ENCODE results near the gene CDH12.

CDH12 gene

DNA sequence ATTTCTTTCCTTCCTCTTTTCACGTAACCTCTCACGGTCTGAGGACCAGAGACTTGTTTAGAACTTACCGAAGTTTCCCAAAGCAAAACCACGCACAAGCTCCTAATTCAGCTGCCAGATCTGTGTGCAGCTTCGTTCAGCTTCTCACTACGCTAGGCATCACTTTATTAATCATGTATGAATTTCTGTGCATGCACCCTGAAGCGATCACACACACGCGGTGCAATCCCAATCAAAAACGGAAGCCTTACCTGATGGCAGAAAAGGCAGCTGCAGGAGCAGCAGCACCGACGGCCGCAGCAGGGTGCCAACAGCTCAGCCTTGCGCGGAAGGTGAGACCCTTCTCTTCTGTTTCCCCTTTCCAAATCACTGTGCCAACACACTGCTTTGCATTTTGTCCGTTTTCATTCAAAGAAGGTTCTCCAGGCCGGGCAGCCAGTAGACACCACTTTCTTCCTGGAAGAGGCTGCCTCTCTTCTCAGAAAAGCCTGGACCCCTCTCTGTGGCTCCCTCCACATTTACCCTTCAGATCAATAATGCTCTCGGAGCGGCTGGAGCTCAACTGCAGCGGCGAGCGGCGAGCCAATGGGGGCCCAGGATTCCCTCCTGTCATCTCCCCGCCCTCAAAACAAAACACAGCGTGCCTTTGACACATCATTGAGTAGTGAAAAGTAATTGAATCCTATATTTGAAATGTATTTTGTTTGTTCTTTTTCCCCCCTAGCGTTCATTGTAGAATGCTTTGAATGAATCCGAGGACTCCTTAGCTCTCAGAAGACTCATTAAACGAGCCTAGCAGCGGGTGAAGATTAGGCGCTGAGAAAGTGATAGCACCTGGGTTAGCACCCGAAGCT, at the start of gene CDH12:
TSS of gene CDH12 (minus strand) at position 538 of the 854 bp plus-strand sequence.
- peak; percentile 21 for FAIRE-seq
- no peak for TF ChIP-seq CTCF (IDR thresholded peaks at IDR 0.05; ENCODE audit: insufficient read depth, missing control alignments)
- peak; percentile 18 for DNase-seq (ENCODE audit: insufficient read length, low spot score)

DNA sequence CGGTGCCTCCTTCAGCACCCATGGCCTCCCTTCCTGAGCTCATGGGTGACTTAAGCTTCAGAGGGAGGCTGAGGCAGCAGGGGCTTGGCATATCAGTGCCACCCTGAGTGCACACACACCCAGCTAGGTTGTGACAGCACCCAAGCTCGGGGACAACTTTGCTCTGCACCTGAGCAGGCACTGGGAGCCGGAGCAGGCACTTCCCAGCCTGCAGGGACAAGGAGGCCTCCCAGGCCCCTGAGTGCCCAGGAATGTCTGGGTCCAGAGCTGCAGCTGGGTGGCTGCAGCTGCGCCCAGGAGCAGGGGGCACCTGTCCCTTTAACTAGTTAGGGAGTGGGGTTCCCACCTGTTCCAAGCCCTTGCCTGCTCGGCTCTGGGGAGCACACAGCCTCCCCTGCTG, 48.7 kb upstream of the CDH12 start:
- no peak for FAIRE-seq

DNA sequence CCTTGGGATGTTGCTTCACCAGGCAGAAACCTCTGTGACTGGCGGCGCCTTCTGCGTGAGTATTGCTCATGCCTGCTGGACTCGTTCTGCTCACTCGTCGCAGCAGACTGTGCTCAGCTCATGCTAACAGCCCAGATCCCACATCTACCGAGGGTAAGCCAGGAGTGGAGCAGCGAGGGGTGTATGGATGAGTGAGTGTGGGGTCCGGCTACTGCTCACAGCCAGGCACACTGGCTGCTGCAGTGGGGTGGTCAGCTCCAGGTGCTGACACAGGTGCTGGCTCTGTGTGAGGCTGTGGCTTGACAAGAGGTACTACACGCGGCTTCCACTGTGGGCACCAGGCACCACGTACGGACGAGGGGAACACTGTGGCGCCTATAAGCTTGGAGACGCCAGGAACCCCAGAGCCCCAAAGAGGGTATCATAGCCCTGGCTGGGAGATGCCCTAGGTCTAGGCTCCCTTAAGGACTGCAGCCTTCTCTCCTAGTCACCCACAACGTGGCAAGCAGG, 47.7 kb upstream of the CDH12 start:
- TF ChIP-seq CTCF (IDR thresholded peaks at IDR 0.05; ENCODE audit: insufficient read depth, missing control alignments), result no peak
- FAIRE-seq, result no peak
- DNase-seq (ENCODE audit: insufficient read length, low spot score), result no peak

More for the DNA sequence above, 48.7 kb upstream of the CDH12 start:
- DNase-seq (ENCODE audit: insufficient read length, low spot score), result no peak
- no peak for TF ChIP-seq CTCF (IDR thresholded peaks at IDR 0.05; ENCODE audit: insufficient read depth, missing control alignments)

DNA sequence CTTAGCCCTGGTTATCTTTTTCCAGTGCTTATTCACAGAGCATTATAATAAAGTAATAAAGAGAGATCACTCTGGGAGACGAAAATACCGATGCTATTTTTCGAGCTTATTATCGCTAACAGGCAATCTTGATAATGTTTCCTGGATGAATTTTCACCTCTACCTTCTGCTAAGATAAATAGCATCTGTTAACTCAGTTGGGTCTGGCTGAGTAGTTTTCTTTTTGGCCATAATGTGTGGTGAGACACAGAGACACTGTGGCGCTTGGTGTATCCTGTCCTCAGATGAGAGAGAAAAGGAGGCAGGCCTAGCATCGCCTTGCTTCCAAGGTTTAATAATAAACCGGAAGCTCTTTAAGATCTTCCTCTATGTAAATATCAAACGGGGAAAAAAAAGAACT, 46.2 kb upstream of the CDH12 start:
- no peak for DNase-seq (ENCODE audit: insufficient read length, low spot score)
- no peak for FAIRE-seq
- TF ChIP-seq CTCF (IDR thresholded peaks at IDR 0.05; ENCODE audit: insufficient read depth, missing control alignments), result no peak

DNA sequence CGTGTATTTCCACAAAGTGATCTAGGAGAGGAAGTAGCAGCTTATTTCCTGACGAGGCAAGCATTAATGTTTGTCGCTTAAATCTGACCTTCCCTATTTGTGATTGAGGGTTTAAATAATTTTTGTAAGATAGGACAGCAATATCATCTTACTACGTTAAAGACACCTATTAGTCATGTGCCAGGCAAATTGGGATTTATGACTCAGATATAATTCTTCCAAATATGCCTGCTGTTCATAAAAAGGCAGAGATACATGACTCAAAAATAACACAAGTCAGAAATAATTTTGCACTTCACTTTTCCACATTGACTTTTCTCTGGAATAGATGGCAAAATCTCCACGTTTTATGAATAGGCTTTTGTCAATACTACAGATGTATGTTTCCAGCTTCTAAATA, 43.0 kb upstream of the CDH12 start:
- no peak for DNase-seq (ENCODE audit: insufficient read length, low spot score)
- no peak for TF ChIP-seq CTCF (IDR thresholded peaks at IDR 0.05; ENCODE audit: insufficient read depth, missing control alignments)
- no peak for FAIRE-seq

DNA sequence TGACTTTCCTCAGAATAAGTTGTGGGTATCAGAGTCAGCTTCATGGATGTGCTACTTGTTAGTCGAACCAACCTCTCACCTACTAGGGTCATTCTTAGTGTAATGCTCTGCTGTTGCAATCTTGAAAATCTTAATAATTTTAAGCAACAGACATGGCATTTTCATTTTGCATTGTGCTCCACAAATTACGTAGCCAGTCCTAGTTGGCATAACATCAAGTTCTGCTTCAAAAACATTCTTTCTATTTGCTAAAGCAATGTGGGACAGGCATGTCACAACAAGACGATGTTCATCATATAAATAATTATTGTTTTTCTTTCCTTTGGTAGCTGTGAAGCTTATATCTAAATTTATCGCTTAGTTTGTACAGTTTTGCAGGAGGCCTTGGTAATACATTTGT, 39.3 kb upstream of the CDH12 start:
- TF ChIP-seq CTCF (IDR thresholded peaks at IDR 0.05; ENCODE audit: insufficient read depth, missing control alignments), result no peak
- no peak for DNase-seq (ENCODE audit: insufficient read length, low spot score)
- FAIRE-seq, result no peak

GRCh38 chr5:22889720-22890119, 36.6 kb upstream of the CDH12 start:
- peak; percentile 81 for FAIRE-seq
- DNase-seq (ENCODE audit: insufficient read length, low spot score), result no peak

More at GRCh38 chr5:22889720-22890119, 36.6 kb upstream of the CDH12 start:
- TF ChIP-seq CTCF (IDR thresholded peaks at IDR 0.05; ENCODE audit: insufficient read depth, missing control alignments), result peak; percentile 56

Data from D721Med (cell line).